Esophagus muscularis mucosa (tissue), 3 donors: ENCODE data around the gene TRAF1.
A peak's percentile ranks its signal among the peaks of the same experiment; 100 is the strongest.

Experiments
- CTCF ChIP-seq, 3 experiments: fragments of 200-600 bp in 2 of 3; fragments of 450-650 bp in 1 of 3; sonication (generic) in 2 of 3; IDR thresholded peaks; one replicate each; pipeline ENCODE4 v1.5.1; 2017 to 2019; ENCODE audit warnings: antibody characterized with exemption in 3 of 3, mild to moderate bottlenecking in 2 of 3, moderate library complexity in 1 of 3
- POLR2A ChIP-seq: fragments of 450-650 bp; IDR thresholded peaks from one replicate; pipeline ENCODE4 v1.6.1; 2017; ENCODE audit warnings: antibody characterized with exemption, moderate library complexity, mild to moderate bottlenecking, low read depth
- POLR2AphosphoS5 ChIP-seq, 2 donors: sonication (generic); formaldehyde crosslinking; IDR thresholded peaks; one replicate each; pipeline ENCODE4 v1.6.1; 2017; ENCODE audit warnings: antibody characterized with exemption in 2 of 2

- TF ChIP-seq POLR2A (no peak), CTCF (IDR thresholded peaks at IDR 0.05) (no peak), POLR2AphosphoS5 (IDR thresholded peaks at IDR 0.05) (peak; percentile 59)
Measured at GRCh38 chr9:120931231-120932085, 4.9 kb upstream of the TRAF1 start.
